ENCODE results near the gene ALB.

ALB gene

GRCh38 chr4:73409012-73409862, 5.2 kb downstream of the ALB start:
- no peak for DNase-seq

- DNase-seq = no peak
These were observed 6.0 kb downstream of the ALB start for GRCh38 chr4:73409978-73410548.

- no peak for DNase-seq
These were observed 7.0 kb downstream of the ALB start for GRCh38 chr4:73410916-73411730.

GRCh38 chr4:73411731-73412414, 7.8 kb downstream of the ALB start:
- DNase-seq = no peak

- DNase-seq = no peak
These were observed 9.2 kb downstream of the ALB start for GRCh38 chr4:73413294-73413755.

DNA sequence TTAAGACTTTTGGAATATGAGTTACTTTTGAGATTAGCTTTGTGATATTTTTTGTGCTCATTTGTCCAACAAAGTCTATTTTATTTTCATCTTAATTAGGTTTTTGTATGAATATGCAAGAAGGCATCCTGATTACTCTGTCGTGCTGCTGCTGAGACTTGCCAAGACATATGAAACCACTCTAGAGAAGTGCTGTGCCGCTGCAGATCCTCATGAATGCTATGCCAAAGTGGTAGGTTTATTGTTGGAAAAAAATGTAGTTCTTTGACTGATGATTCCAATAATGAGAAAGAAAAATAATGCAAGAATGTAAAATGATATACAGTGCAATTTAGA, 10.8 kb downstream of the ALB start:
- no peak for DNase-seq

DNA sequence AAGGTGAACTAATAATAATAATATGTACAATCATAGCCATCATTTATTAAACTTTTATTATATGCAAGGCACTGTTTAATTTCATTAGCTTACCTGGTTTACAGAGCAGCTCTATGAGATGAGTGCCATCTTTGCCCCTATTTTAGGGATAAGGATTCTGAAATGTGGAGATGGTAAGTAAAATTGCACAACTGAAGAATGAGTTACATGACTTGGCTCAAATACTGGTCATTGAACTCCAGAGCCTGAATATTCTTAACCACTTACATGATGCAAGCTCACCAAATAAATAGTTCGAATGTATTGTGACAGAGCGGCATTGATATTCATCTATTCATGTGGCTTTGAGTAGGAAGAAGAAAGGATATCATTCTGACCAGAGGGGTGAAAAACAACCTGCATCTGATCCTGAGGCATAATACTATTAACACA, 11.7 kb downstream of the ALB start:
- DNase-seq = no peak

DNA sequence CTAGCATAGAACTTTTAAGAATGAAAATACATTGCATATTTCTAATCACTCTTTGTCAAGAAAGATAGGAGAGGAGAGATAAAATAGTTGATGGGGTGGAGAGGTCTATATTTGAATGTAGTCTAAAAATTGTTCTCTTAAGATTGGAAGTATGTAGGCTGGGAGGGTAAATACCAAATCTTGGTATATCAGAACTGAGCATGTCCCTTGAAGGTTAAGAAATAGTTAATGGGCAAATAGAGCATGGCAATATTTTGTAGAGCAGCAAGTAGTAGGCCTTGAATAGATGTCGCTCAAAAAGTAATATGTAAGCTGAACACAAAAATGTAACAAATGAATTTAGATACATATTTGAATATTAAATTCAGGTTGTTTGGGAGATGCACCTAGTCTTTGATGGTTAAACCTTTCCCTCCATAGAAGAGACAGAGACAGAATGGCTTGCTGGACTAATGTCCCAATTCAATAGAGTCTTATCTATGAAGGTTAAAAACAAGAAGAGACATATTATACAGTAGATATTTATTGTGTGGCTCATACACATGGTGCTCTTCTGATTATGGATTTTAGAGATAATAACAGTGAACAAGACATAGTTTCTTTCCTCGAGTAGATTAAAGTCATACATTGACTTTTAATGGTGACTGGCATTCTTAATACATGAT, 12.5 kb downstream of the ALB start:
- no peak for DNase-seq

DNA sequence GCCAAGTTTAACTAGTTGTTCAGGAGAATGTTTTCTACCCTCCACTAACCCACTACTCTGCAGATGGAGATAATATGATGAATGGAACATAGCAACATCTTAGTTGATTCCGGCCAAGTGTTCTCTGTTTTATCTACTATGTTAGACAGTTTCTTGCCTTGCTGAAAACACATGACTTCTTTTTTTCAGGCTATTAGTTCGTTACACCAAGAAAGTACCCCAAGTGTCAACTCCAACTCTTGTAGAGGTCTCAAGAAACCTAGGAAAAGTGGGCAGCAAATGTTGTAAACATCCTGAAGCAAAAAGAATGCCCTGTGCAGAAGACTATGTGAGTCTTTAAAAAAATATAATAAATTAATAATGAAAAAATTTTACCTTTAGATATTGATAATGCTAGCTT, 13.3 kb downstream of the ALB start:
- no peak for DNase-seq

DNA sequence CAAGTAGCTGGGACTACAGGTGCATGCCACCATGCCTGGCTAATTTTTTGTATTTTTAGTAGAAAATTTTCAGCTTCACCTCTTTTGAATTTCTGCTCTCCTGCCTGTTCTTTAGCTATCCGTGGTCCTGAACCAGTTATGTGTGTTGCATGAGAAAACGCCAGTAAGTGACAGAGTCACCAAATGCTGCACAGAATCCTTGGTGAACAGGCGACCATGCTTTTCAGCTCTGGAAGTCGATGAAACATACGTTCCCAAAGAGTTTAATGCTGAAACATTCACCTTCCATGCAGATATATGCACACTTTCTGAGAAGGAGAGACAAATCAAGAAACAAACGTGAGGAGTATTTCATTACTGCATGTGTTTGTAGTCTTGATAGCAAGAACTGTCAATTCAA, 13.9 kb downstream of the ALB start:
- DNase-seq = no peak

DNA sequence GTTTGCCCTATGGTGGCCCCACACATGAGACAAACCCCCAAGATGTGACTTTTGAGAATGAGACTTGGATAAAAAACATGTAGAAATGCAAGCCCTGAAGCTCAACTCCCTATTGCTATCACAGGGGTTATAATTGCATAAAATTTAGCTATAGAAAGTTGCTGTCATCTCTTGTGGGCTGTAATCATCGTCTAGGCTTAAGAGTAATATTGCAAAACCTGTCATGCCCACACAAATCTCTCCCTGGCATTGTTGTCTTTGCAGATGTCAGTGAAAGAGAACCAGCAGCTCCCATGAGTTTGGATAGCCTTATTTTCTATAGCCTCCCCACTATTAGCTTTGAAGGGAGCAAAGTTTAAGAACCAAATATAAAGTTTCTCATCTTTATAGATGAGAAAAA, 14.6 kb downstream of the ALB start:
- DNase-seq = no peak

DNA sequence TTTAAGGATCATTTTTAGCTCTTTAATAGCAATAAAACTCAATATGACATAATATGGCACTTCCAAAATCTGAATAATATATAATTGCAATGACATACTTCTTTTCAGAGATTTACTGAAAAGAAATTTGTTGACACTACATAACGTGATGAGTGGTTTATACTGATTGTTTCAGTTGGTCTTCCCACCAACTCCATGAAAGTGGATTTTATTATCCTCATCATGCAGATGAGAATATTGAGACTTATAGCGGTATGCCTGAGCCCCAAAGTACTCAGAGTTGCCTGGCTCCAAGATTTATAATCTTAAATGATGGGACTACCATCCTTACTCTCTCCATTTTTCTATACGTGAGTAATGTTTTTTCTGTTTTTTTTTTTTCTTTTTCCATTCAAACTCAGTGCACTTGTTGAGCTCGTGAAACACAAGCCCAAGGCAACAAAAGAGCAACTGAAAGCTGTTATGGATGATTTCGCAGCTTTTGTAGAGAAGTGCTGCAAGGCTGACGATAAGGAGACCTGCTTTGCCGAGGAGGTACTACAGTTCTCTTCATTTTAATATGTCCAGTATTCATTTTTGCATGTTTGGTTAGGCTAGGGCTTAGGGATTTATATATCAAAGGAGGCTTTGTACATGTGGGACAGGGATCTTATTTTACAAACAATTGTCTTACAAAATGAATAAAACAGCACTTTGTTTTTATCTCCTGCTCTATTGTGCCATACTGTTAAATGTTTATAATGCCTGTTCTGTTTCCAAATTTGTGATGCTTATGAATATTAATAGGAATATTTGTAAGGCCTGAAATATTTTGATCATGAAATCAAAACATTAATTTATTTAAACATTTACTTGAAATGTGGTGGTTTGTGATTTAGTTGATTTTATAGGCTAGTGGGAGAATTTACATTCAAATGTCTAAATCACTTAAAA, 15.3 kb downstream of the ALB start:
- DNase-seq = no peak

- no peak for DNase-seq
These were observed 16.5 kb downstream of the ALB start for GRCh38 chr4:73420615-73421014.

GRCh38 chr4:73421708-73422457, 17.8 kb downstream of the ALB start:
- DNase-seq = no peak

DNA sequence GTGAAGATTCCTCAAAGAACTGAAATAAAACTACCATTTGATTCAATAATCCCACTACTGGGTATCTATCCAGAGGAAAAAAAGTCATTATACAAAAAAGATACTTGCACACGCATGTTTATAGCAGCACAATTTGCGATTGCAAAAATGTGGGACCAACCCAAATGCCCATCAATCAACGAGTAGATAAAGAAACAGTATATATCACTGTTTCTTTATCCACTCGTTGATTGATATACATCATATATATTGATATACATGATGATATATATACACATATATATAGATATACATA, 18.3 kb downstream of the ALB start:
- DNase-seq = no peak

DNA sequence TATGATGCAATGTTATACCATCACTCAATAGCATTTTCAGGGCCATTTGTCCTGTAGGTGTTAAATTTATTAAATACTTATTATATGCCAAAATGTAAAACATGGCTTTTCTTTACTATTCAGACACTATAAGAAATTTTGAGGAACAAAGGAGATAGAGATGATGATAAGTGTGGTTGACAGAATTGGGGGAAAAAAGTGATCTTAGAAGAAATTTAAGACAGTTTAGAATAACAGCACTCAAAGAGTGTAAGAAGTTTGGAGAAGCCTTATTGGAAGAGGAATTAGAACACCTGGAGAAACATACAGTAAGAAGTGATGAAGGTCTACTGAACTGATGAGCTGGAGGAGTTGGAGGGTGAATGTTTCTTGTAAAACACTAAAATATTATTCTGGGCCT, 19.1 kb downstream of the ALB start:
- no peak for DNase-seq

GRCh38 chr4:73426666-73427065, 22.6 kb downstream of the ALB start:
- no peak for DNase-seq

GRCh38 chr4:73429118-73429517, 25.0 kb downstream of the ALB start:
- DNase-seq = no peak

GRCh38 chr4:73429826-73430587, 25.9 kb downstream of the ALB start:
- DNase-seq = no peak

DNA sequence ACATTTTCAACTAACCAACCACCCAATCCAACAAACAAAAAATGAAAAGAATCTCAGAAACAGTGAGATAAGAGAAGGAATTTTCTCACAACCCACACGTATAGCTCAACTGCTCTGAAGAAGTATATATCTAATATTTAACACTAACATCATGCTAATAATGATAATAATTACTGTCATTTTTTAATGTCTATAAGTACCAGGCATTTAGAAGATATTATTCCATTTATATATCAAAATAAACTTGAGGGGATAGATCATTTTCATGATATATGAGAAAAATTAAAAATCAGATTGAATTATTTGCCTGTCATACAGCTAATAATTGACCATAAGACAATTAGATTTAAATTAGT, 27.7 kb downstream of the ALB start:
- no peak for DNase-seq
